Lung (tissue), 12 donors: Measurements from ENCODE around the gene HTD2. TPM values are rescaled to one million over a fixed set of nuclear protein-coding genes. Genes with fewer than 3 reads are reported as not detected.

Source experiments
- ATAC-seq: fragments of 200-7000 bp; cut with Tn5 transposase; one replicate; pipeline ENCODE4 v1.9.1; 2020; ENCODE audit warnings: moderate number of reproducible peaks; ENCODE audit not compliant: insufficient read depth, low FRiP score
- DNase-seq, 3 donors: peaks; one replicate each; pipeline ENCODE4 v3.0.0-alpha.2; 2013 to 2017
- H3K27ac ChIP-seq, 2 donors: one replicate each; pipeline ENCODE4 v1.5.1; 2013; ENCODE audit warnings: mild to moderate bottlenecking in 2 of 2, moderate library complexity in 2 of 2, control low read depth in 1 of 2, inconsistent platforms in 1 of 2, low read depth in 1 of 2, low read length in 1 of 2
- H3K27me3 ChIP-seq, 3 donors: one replicate each; pipeline ENCODE4 v1.5.1; 2013; ENCODE audit warnings: low read length in 2 of 3; ENCODE audit not compliant: control insufficient read depth in 3 of 3, insufficient read depth in 3 of 3
- H3K36me3 ChIP-seq, 4 donors: one replicate each; pipeline ENCODE4 v1.5.1; 2013; ENCODE audit warnings: low read length in 4 of 4, mild to moderate bottlenecking in 1 of 4, moderate library complexity in 1 of 4; ENCODE audit not compliant: control insufficient read depth in 4 of 4, insufficient read depth in 4 of 4
- H3K4me1 ChIP-seq, 5 donors: one replicate each; pipeline ENCODE4 v1.5.1; 2013; ENCODE audit warnings: low read length in 5 of 5, mild to moderate bottlenecking in 2 of 5, moderate library complexity in 1 of 5; ENCODE audit not compliant: control insufficient read depth in 5 of 5, insufficient read depth in 5 of 5
- H3K4me3 ChIP-seq: one replicate; pipeline ENCODE4 v1.5.1; 2013; ENCODE audit warnings: mild to moderate bottlenecking, control low read depth, moderate library complexity
- H3K9ac ChIP-seq, 2 donors: one replicate each; pipeline ENCODE4 v1.5.1; 2013; ENCODE audit warnings: low read length in 2 of 2, control low read depth in 1 of 2; ENCODE audit not compliant: insufficient read depth in 1 of 2
- H3K9me3 ChIP-seq, 4 donors: one replicate each; pipeline ENCODE4 v1.5.1; 2013; ENCODE audit warnings: low read length in 3 of 4, mild to moderate bottlenecking in 1 of 4, moderate library complexity in 1 of 4; ENCODE audit not compliant: control insufficient read depth in 4 of 4, insufficient read depth in 3 of 4
- CTCF ChIP-seq: IDR thresholded peaks from 2 replicates; pipeline ENCODE4 v1.5.1; 2012; ENCODE audit warnings: mild to moderate bottlenecking; ENCODE audit errors: control extremely low read depth, extremely low read depth
- WGBS, 2 donors: extraction: QIAGEN DNeasy Blood & Tissue Kit; methylation state at CpG; one replicate each; pipeline ENCODE4 v1.1.7; 2013; 5-methylcytosine and 5-hydroxymethylcytosine counted together
- polyA plus RNA-seq, 2 donors: library from polyadenylated mRNA; stranded (reverse); fragments of 200-250 nt; gene quantifications; one replicate each; pipeline ENCODE4 v1.2.1, GENCODE V29; 2013
- total RNA-seq, 2 donors: library from RNA; depleted of rRNA in 1 of 2; stranded (reverse); fragments of >200 nt in 1 of 2; gene quantifications; one replicate each; pipeline ENCODE4 v1.2.1, GENCODE V29; 2014 to 2021
- donor health status: control.
- donor health status: control.
- donor health status: Bipolar disorder and iron deficiency.
- donor health status: healthy.
- donor health status: DM: yes; HTN: yes; CAD: no.

HTD2 gene
- total and polyA plus RNA-seq, 4 donors = 2.5 to 12.1 (median 6.6) TPM

GRCh38 chr3:58322793-58323192, 16.5 kb downstream of the HTD2 start:
- WGBS, 2 donors = 81 to 87% methylated on average over 1 of the region's 1 CpG
- Histone ChIP-seq H3K4me1 (peaks cover 3 to 7% (median 6%) of the 10 kb centered on the region in 5 donors), H3K4me3 (no peak overlapping the region), H3K27me3 (no peaks in the 10 kb centered on the region), H3K27ac (no peak overlapping the region), H3K36me3 (peaks cover 3 to 10% (median 7%) of the 10 kb centered on the region in 4 donors), H3K9ac (no peak overlapping the region), H3K9me3 (no peaks in the 10 kb centered on the region)
- DNase-seq (no peak), ATAC-seq (no peak)
- TF ChIP-seq CTCF = no peak

DNA sequence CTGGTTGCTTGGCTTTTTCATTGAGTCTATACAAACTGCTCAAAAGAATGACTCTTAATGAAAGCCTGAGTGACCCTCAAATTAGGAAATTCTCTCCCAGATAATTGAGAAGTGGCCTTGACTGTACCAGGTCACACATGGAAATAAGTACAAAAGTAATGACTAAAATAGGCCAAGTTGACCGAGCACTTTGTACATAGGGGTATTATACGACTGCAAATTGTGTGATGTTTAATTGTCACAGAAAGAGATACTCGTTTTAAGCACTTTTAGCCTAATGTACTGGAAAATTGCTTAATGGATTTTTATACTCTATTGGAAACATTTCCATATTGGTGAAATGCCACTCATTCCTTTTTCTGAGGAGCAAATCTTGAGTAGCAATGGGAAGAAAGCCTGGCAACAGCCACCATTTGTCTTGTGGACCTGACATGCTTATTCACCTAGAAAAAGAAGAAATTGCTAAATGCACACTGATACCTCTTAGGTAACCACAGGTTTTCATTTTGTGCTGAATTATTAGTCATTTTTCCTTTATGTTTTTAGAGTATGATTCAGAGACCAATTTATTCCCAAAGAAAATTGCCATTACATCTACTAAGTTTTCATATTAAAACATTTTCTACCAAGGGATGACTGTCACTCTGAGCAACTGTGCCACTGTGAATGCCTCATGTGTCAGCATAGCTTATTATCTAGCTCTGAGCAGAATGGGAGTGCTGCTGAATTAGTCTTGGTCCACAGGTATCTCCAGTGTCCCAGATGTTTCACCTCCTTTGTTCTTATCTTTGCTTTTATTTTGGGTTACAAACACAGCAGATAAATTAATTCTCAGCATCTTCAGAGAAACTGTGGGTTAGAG, 17.4 kb downstream of the HTD2 start:
- WGBS, 2 donors = 88 to 95% methylated on average over 3 of the region's 3 CpGs
- no peak overlapping the region for H3K27ac ChIP-seq
- H3K4me1 ChIP-seq = peaks cover 3 to 7% (median 6%) of the 10 kb centered on the region in 5 donors
- H3K9ac ChIP-seq = no peak overlapping the region
- H3K36me3 ChIP-seq = peaks cover 0 to 9% (median 3%) of the 10 kb centered on the region in 4 donors
- no peak overlapping the region for H3K4me3 ChIP-seq
- H3K9me3 ChIP-seq = no peaks in the 10 kb centered on the region
- no peak for TF ChIP-seq CTCF
- ATAC-seq = no peak
- no peak for DNase-seq
- H3K27me3 ChIP-seq = no peaks in the 10 kb centered on the region

- Histone ChIP-seq H3K27ac (peak overlapping the region in 1 of 2 donors; percentile 2), H3K4me1 (peaks cover 3 to 7% (median 6%) of the 10 kb centered on the region in 5 donors), H3K4me3 (no peak overlapping the region), H3K9me3 (no peaks in the 10 kb centered on the region), H3K9ac (no peak overlapping the region), H3K36me3 (peaks cover 0 to 5% (median 0%) of the 10 kb centered on the region in 4 donors), H3K27me3 (no peaks in the 10 kb centered on the region)
- TF ChIP-seq CTCF = no peak
- 76 to 78% methylated on average over 7 of the region's 7 CpGs for WGBS, 2 donors
- DNase-seq = no peak
- ATAC-seq = no peak
These were observed 18.4 kb downstream of the HTD2 start for GRCh38 chr3:58324391-58325390.
